Right lobe of liver (tissue), 6 donors: Measurements from ENCODE around the gene UQCRC2. TPM values are rescaled to one million over a fixed set of nuclear protein-coding genes. Genes with fewer than 3 reads are reported as not detected.

Experiments used
- ATAC-seq, 4 donors: fragments of 200-7000 bp; cut with Tn5 transposase; one replicate each; pipeline ENCODE4 v1.9.1; 2020; ENCODE audit warnings: mild to moderate bottlenecking in 4 of 4, moderate library complexity in 4 of 4
- DNase-seq, 3 donors: peaks; one replicate each; pipeline ENCODE4 v3.0.0-alpha.2; 2020
- H3K27ac ChIP-seq, 3 donors: fragments of 200-600 bp; one replicate each; pipeline ENCODE4 v1.8.0; 2022
- H3K27me3 ChIP-seq, 2 donors: fragments of 200-600 bp; one replicate each; pipeline ENCODE4 v1.8.0; 2022
- H3K36me3 ChIP-seq, 4 donors: fragments of 200-600 bp; sonication (generic) in 1 of 4; one replicate each; pipeline versions ENCODE4 v1.5.1 to v1.8.0; 2017 to 2022; ENCODE audit warnings: control low read depth in 1 of 4
- H3K4me1 ChIP-seq, 4 donors: fragments of 200-600 bp; sonication (generic) in 1 of 4; one replicate each; pipeline versions ENCODE4 v1.5.1 to v1.8.0; 2017 to 2022; ENCODE audit warnings: control low read depth in 1 of 4
- H3K4me3 ChIP-seq, 3 donors: fragments of 200-600 bp; one replicate each; pipeline ENCODE4 v1.8.0; 2022
- H3K9me3 ChIP-seq, 4 donors: fragments of 200-600 bp; sonication (generic) in 1 of 4; one replicate each; pipeline versions ENCODE4 v1.5.1 to v1.8.0; 2017 to 2022; ENCODE audit warnings: control low read depth in 1 of 4
- POLR2A ChIP-seq: fragments of 450-650 bp; IDR thresholded peaks from one replicate; pipeline ENCODE4 v1.6.1; 2017; ENCODE audit warnings: antibody characterized with exemption, mild to moderate bottlenecking
- WGBS: methylation state at CpG from one replicate; pipeline ENCODE4 v1.1.6; 2018; ENCODE audit warnings: low coverage, low lambda C conversion rate; ENCODE audit not compliant: insufficient coverage; ENCODE audit errors: missing lambda C conversion rate; 5-methylcytosine and 5-hydroxymethylcytosine counted together
- intact Hi-C, 2 donors: fragments of 100-400 bp; cut with DNase I; formaldehyde crosslinking; loops; one replicate each; pipeline versions ENCODE4 v1.11.2 to v1.14.1; 2022
- total RNA-seq, 6 experiments: library from RNA; depleted of rRNA in 2 of 6; stranded (reverse); fragments of >200 nt in 2 of 6; fragmentation: NEBNext Ultra II Directional in 3 of 6; extraction: Animal tissue kit (Norgen Biotek cat#: 25700) in 3 of 6; gene quantifications; one replicate each; pipeline versions ENCODE4 v1.1.0 to v1.2.4, GENCODE V29; 2016 to 2023
- TF ChIP-seq, protein P1 (sequence below), 4 donors: fragments of 200-600 bp in 3 of 4; fragments of 450-650 bp in 1 of 4; IDR thresholded peaks; one replicate each; pipeline versions ENCODE4 v1.5.1 to v1.8.0; 2016 to 2022; ENCODE audit warnings: antibody characterized with exemption in 4 of 4, mild to moderate bottlenecking in 2 of 4
- donor health status: DM: no; HTN: yes; CAD: no.
- donor health status: DM: no; HTN: no; CAD: no.
- donor health status: DM: no; HTN: no; CAD: no.
- donor health status: DM: no; HTN: yes; CAD: no.
- donor health status: DM: no; HTN: yes; CAD: no.

UQCRC2 gene
- total RNA-seq, 6 experiments from 2014 or later, result 128 to 214 (median 169) TPM

DNA sequence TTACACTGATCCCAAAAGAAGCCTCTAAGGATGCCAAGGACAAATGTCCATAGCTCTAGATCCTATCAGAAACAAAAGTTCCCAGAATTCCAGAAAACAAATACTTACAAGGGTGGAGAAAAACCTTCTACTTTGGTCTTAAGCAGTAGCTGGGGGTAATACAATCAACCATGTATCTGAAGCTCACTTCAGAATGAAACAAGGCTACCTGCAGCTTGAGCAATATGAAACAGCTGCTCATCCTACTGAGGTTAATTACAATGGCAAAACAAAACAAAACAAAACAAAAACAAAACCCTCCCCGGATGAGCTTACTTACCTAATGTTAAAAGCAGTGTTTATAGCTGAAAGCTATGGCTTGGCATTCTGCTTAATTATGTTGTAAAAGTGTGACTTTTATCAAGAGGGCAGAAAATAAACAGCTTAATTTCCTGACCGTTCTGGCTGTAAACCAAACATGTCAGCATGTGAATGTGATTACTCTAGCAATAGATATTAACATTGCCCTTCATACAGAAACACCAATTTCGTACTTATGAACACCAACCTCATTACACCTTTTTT, 37.3 kb downstream of the UQCRC2 start:
- no peaks in the 10 kb centered on the region for H3K4me1 ChIP-seq
- no peak for ATAC-seq
- H3K27ac ChIP-seq, result no peak overlapping the region
- 38% methylated on average over 3 of the region's 3 CpGs for WGBS
- peaks cover 0 to 4% (median 0%) of the 10 kb centered on the region in 4 donors for H3K36me3 ChIP-seq
- no peak for DNase-seq
- TF ChIP-seq POLR2A, result no peak
- TF ChIP-seq, protein P1, sequence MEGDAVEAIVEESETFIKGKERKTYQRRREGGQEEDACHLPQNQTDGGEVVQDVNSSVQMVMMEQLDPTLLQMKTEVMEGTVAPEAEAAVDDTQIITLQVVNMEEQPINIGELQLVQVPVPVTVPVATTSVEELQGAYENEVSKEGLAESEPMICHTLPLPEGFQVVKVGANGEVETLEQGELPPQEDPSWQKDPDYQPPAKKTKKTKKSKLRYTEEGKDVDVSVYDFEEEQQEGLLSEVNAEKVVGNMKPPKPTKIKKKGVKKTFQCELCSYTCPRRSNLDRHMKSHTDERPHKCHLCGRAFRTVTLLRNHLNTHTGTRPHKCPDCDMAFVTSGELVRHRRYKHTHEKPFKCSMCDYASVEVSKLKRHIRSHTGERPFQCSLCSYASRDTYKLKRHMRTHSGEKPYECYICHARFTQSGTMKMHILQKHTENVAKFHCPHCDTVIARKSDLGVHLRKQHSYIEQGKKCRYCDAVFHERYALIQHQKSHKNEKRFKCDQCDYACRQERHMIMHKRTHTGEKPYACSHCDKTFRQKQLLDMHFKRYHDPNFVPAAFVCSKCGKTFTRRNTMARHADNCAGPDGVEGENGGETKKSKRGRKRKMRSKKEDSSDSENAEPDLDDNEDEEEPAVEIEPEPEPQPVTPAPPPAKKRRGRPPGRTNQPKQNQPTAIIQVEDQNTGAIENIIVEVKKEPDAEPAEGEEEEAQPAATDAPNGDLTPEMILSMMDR (IDR thresholded peaks at IDR 0.05), result no peak
- H3K9me3 ChIP-seq, result no peaks in the 10 kb centered on the region
- intact Hi-C loops, result no loop called here
- no peak overlapping the region for H3K4me3 ChIP-seq
- H3K27me3 ChIP-seq, result no peaks in the 10 kb centered on the region

DNA sequence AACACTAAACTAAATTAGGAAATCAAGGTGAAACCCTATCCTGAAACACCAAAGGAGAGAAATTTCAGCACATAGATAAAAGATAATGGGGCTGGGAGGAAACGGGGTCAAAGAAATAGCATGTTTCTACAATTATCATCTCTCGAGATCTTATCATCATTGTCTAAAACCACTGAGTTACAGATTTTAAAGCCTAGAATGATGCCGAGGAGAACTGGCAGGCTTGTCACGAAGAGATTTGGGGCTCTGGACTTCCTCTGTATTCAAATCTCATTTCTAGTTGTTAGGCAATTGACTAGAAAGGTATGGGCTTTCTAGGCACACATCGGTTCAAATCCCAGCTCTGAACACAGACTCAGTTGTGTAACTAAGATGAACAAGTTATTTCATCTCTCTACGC, 38.5 kb downstream of the UQCRC2 start:
- TF ChIP-seq, protein P1 (IDR thresholded peaks at IDR 0.05), result no peak
- TF ChIP-seq POLR2A, result no peak
- no peak overlapping the region for H3K4me3 ChIP-seq
- DNase-seq, result no peak
- intact Hi-C loops, result no loop called here
- H3K4me1 ChIP-seq, result no peaks in the 10 kb centered on the region
- H3K36me3 ChIP-seq, result no peaks in the 10 kb centered on the region
- H3K27ac ChIP-seq, result no peak overlapping the region
- H3K9me3 ChIP-seq, result no peaks in the 10 kb centered on the region
- H3K27me3 ChIP-seq, result no peaks in the 10 kb centered on the region
- ATAC-seq, result no peak
- WGBS, result 67% methylated on average over 6 of the region's 6 CpGs

DNA sequence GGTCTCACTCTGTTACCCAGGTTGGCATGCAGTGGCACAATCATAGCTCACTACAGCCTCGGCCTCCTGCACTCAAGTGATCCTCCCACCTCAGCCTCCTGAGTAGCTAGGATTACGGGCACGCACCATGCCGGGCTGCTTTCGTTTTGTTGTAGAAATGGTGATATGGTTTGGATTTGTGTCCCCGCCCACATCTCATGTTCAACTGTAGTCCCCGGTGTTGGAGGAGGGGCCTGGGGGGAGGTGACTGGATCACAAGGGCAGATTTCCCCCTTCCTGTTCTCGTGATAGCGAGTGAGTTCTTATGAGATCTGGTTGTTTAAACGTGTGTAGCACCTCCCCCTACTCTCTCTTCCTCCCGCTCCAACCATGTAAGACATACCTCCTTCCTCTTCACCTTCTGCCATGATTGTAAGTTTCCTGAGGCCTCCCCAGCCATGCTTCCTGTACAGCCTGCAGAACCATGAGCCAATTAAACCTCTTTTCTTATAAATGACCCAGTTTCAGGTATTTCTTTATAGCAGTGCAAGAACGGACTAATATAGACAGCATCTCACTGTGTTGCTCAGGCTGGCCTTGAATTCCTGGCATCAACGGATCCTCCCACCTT, 41.8 kb downstream of the UQCRC2 start:
- Histone ChIP-seq H3K36me3 (no peaks in the 10 kb centered on the region), H3K27ac (no peak overlapping the region), H3K4me1 (no peaks in the 10 kb centered on the region), H3K27me3 (no peaks in the 10 kb centered on the region), H3K9me3 (no peaks in the 10 kb centered on the region), H3K4me3 (no peak overlapping the region)
- intact Hi-C loops, result loop anchor here in 1 of 2 donors (5.0 kb wide), 1 partner anchor 82 kb away; no protein-coding TSS in a partner anchor
- WGBS, result 80% methylated on average over 10 of the region's 13 CpGs
- no peak for DNase-seq
- no peak for ATAC-seq
- no peak for TF ChIP-seq POLR2A
- TF ChIP-seq, protein P1 (IDR thresholded peaks at IDR 0.05), result no peak

DNA sequence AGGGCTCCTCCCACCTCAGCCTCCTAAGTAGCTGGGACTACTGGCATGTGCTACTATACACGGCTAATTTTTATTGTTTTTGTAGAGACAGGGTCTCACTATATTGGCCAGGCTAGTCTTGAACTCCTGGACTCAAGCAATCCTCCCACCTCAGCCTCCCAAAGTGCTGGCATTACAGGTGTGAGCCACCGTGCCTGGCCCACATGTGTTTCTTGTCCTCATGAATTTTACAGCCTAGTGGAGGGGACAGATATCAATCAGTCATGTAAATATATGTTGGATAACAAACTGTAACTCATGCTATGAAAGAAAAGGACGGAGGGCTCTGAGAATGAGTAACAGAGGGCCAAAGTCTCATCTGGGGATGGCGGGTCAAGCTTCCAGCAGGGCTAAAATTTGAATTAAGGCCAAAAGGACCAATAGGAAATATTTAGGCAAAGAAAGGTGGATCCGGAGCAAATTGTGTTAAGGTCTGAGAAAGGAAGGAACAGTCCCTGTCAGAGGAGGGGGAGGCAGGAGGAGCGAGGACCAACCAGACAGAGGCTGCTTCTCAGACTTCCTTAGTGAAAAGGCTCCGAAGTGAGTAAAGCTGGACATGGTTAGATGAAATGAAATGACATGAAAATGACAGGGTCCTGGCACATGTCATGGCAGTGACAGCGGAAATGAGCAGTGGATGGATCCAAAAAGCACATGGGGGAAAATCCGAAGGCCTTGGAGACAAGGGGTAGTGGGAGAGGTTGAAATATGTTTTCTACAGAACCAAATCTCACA, 43.9 kb downstream of the UQCRC2 start:
- Histone ChIP-seq H3K27me3 (no peaks in the 10 kb centered on the region), H3K27ac (peak overlapping the region in 1 of 3 donors; percentile 9), H3K4me3 (no peak overlapping the region), H3K36me3 (no peaks in the 10 kb centered on the region), H3K9me3 (no peaks in the 10 kb centered on the region), H3K4me1 (peaks cover 0 to 3% (median 0%) of the 10 kb centered on the region in 4 donors)
- ATAC-seq, result peak in 2 of 4 donors; percentile 15 to 25
- DNase-seq, result no peak
- 68% methylated on average over 9 of the region's 9 CpGs for WGBS
- TF ChIP-seq, protein P1 (IDR thresholded peaks at IDR 0.05), result no peak
- TF ChIP-seq POLR2A, result no peak
- intact Hi-C loops, result loop anchor here in 1 of 2 donors (5.0 kb wide), 1 partner anchor 80 kb away; no protein-coding TSS in a partner anchor
